Activated naive CD8-positive, alpha-beta T cell treated with anti-CD3 and anti-CD28 coated beads, Interleukin-2, amount 50 U/mL, for 24 hours (primary cell): ENCODE data around the gene CLIP2.
"Not testable (repeated sequence)": the region's sequence is repeated elsewhere in the genome, so short reads cannot be mapped to it uniquely, and the experiment has no call there.

ENCODE experiments used
- ATAC-seq: fragments of 150-1000 bp; cut with Tn5 transposase; one replicate; pipeline ENCODE4 v1.10.0; 2021
- DNase-seq: peaks from one replicate; pipeline ENCODE4 v3.0.0; 2021
- H3K27ac Mint-ChIP-seq: one replicate; pipeline ENCODE4 v1.8.0; 2021; ENCODE audit warnings: mild to moderate bottlenecking, mixed read lengths
- H3K27me3 Mint-ChIP-seq: one replicate; pipeline ENCODE4 v1.8.0; 2021; ENCODE audit warnings: mixed read lengths
- H3K36me3 Mint-ChIP-seq: one replicate; pipeline ENCODE4 v1.8.0; 2021; ENCODE audit warnings: low read depth, mixed read lengths
- H3K4me1 Mint-ChIP-seq: one replicate; pipeline ENCODE4 v1.8.0; 2021; ENCODE audit warnings: mixed read lengths
- H3K4me3 Mint-ChIP-seq: one replicate; pipeline ENCODE4 v1.8.0; 2021; ENCODE audit warnings: mild to moderate bottlenecking, moderate library complexity, mixed read lengths
- H3K9me3 Mint-ChIP-seq: one replicate; pipeline ENCODE4 v1.8.0; 2021; ENCODE audit warnings: mixed read lengths

CLIP2 gene

GRCh38 chr7:74376256-74377036 lies 87.2 kb downstream of the CLIP2 start:
- Mint-ChIP-seq H3K4me1 (no peaks in the 10 kb centered on the region), H3K9me3 (no peaks in the 10 kb centered on the region), H3K4me3 (no peak overlapping the region), H3K27ac (no peak overlapping the region), H3K27me3 (no peaks in the 10 kb centered on the region), H3K36me3 (no peaks in the 10 kb centered on the region)
- ATAC-seq (no peak), DNase-seq (no peak)

GRCh38 chr7:74379938-74380337 lies 90.7 kb downstream of the CLIP2 start:
- ATAC-seq (no peak), DNase-seq (no peak)
- no peaks in the 10 kb centered on the region for H3K36me3 Mint-ChIP-seq
- H3K9me3 Mint-ChIP-seq: no peaks in the 10 kb centered on the region
- H3K4me1 Mint-ChIP-seq: no peaks in the 10 kb centered on the region
- no peak overlapping the region for H3K4me3 Mint-ChIP-seq
- no peaks in the 10 kb centered on the region for H3K27me3 Mint-ChIP-seq
- no peak overlapping the region for H3K27ac Mint-ChIP-seq

DNA sequence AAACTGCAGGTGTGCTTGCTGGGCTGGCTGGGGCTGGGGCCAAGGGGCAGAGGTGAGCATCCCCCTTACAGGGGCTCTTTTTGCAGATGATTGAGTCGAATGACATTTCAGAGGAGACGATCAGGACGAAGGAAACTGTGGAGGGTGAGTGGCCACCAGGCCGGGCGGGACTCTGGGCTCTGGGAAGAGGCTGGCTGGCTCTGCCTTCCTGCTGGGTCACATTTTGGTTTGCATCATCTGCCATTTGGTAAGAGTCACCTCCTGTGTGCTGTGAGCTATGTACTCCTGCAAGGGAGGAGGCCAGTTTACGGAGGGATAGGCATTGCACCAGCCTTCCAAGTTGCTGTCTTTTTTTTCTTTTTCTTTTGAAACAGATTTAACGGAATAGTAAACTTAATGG lies 91.5 kb downstream of the CLIP2 start:
- ATAC-seq (no peak), DNase-seq (no peak)
- Mint-ChIP-seq H3K4me1 (no peaks in the 10 kb centered on the region), H3K9me3 (no peaks in the 10 kb centered on the region), H3K27me3 (no peaks in the 10 kb centered on the region), H3K4me3 (no peak overlapping the region), H3K27ac (no peak overlapping the region), H3K36me3 (no peaks in the 10 kb centered on the region)

GRCh38 chr7:74384086-74384485 lies 94.9 kb downstream of the CLIP2 start:
- H3K9me3 Mint-ChIP-seq, H3K4me1 Mint-ChIP-seq, H3K36me3 Mint-ChIP-seq, ATAC-seq, H3K27ac Mint-ChIP-seq, DNase-seq, H3K27me3 Mint-ChIP-seq, H3K4me3 Mint-ChIP-seq: not testable (repeated sequence)

DNA sequence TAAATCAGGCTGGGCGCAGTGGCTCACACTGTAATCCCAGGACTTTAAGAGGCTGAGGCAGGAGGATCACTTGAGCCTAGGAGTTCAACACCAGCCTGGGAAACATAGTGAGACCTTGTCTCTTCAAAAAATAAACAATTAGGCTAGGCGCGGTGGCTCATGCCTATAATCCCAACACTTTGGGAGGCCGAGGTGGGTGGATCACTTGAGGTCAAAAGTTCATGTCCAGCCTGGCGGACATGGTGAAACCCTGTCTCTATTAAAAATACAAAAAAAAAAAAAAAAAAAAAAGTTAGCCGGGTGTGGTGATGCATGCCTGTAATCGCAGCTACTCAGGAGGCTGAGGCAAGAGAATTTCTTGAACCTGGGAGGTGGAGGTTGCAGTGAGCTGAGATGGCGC lies 95.6 kb downstream of the CLIP2 start:
- not testable (repeated sequence) for ATAC-seq, H3K4me3 Mint-ChIP-seq, H3K36me3 Mint-ChIP-seq, H3K27ac Mint-ChIP-seq, DNase-seq, H3K9me3 Mint-ChIP-seq, H3K27me3 Mint-ChIP-seq, H3K4me1 Mint-ChIP-seq

DNA sequence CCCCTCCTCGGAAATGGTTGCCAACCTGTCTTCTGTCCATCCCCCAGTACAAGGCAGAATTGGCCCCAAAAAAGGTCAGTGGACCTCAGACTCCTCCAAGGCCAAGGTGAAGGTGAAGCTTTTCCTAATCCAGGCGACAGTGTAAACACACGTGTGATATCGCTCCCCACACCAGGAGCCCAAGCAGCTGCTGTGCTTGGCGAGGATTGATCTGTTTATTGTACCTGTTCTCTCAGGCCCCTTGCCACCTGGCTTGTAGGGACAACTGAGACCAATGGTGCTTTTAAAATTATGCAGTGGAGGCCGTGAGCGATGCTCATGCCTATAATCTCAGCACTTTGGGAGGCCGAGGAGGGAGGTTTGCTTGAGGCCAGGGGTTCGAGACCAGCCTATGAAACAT lies 98.4 kb downstream of the CLIP2 start:
- Mint-ChIP-seq H3K27ac (no peak overlapping the region), H3K4me1 (no peaks in the 10 kb centered on the region)
- ATAC-seq: no peak

DNA sequence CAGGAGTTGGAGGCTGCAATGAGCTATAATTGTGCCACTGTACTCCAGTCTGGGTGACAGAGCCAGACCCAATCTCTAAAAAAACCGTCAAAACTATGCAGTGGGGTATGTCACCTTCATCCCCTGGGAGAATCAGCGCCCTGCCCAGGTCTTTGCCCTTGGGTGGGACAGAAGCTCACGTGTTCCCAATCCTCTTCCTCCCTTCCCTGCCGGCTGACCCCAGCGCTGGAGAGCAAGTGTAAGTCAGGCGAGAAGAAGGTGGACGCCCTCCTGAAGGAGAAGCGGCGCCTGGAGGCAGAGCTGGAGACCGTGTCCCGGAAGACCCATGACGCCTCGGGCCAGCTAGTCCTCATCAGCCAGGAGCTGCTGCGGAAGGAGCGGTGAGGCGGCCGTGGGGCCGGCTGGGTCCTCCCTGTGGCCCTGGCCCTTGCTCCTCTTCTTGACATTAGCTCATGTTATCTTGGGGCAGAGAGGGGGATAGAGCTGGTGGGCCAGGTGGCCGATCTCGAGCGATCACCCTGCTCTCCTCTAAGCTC lies 99.7 kb downstream of the CLIP2 start:
- no peak for DNase-seq
- H3K36me3 Mint-ChIP-seq: no peaks in the 10 kb centered on the region
- H3K9me3 Mint-ChIP-seq: no peaks in the 10 kb centered on the region

More for the DNA sequence above, 98.4 kb downstream of the CLIP2 start:
- no peaks in the 10 kb centered on the region for H3K27me3 Mint-ChIP-seq
- no peaks in the 10 kb centered on the region for H3K9me3 Mint-ChIP-seq
- H3K36me3 Mint-ChIP-seq: no peaks in the 10 kb centered on the region
- no peak for DNase-seq
- no peak overlapping the region for H3K4me3 Mint-ChIP-seq

GRCh38 chr7:74393722-74394121 lies 104.5 kb downstream of the CLIP2 start:
- H3K27ac Mint-ChIP-seq, H3K9me3 Mint-ChIP-seq, ATAC-seq, H3K27me3 Mint-ChIP-seq, DNase-seq, H3K36me3 Mint-ChIP-seq, H3K4me3 Mint-ChIP-seq, H3K4me1 Mint-ChIP-seq: not testable (repeated sequence)

More for the DNA sequence above, 99.7 kb downstream of the CLIP2 start:
- no peak overlapping the region for H3K27ac Mint-ChIP-seq
- H3K27me3 Mint-ChIP-seq: no peaks in the 10 kb centered on the region
- H3K4me1 Mint-ChIP-seq: no peaks in the 10 kb centered on the region
- no peak overlapping the region for H3K4me3 Mint-ChIP-seq
- ATAC-seq: no peak

- not testable (repeated sequence) for ATAC-seq, H3K9me3 Mint-ChIP-seq, DNase-seq, H3K36me3 Mint-ChIP-seq, H3K27ac Mint-ChIP-seq, H3K4me1 Mint-ChIP-seq, H3K4me3 Mint-ChIP-seq, H3K27me3 Mint-ChIP-seq
Observed at GRCh38 chr7:74394601-74395000, 105.4 kb downstream of the CLIP2 start.

DNA sequence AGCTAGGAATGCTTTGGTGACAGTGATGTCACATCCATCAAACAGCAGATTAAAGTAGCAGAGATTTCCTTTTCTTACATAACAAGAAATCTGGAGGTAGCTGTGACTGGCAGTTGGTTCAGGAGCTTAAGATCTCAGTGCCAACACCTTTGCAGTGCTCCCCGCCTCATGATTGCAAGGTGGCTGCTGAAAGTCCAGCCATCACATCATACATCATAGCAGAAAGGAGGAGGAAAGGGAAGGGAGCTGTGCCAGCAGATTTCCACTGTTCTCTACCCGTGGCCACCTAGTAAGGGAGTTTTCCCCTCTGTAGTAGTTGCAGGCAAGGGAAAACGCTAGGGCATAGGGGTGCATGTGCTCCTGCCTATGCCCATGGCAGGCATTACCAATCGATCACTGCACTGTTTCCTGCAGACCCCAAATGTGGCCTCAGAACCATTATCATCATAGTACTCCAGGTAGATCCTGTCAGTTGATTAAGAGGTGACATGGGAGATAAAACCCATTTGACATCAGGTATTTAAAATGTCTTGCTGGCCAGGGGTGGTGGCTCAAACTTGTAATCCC lies 106.6 kb downstream of the CLIP2 start:
- DNase-seq (no peak), ATAC-seq (no peak)
- H3K9me3 Mint-ChIP-seq: no peaks in the 10 kb centered on the region
- no peak overlapping the region for H3K4me3 Mint-ChIP-seq
- H3K27ac Mint-ChIP-seq: no peak overlapping the region
- no peaks in the 10 kb centered on the region for H3K27me3 Mint-ChIP-seq
- no peaks in the 10 kb centered on the region for H3K36me3 Mint-ChIP-seq
- H3K4me1 Mint-ChIP-seq: no peaks in the 10 kb centered on the region

GRCh38 chr7:74396993-74397392 lies 107.8 kb downstream of the CLIP2 start:
- Mint-ChIP-seq H3K27ac (no peak overlapping the region), H3K27me3 (no peaks in the 10 kb centered on the region), H3K36me3 (no peaks in the 10 kb centered on the region), H3K4me1 (no peaks in the 10 kb centered on the region), H3K9me3 (no peaks in the 10 kb centered on the region), H3K4me3 (no peak overlapping the region)
- ATAC-seq (no peak), DNase-seq (no peak)

DNA sequence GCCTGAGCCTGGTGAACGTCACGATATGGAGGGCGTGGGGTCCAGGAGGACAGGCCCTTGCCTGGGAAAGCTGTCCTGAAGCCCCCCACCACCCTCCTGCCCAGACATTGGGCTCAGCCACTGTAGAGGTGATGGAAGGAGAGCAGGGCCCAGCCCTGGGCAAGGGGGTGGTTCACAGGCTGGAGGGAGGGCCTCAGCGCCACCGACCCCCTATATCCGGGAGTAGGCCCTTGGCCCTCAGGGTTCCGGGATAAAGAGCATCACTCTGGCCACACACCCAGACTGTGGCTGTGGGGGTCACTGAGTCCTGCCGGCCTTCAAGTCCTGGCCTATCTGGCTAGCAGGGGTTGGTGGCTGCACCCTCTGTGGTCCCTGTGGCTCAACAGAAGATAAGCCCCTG lies 109.2 kb downstream of the CLIP2 start:
- DNase-seq: no peak
- no peak for ATAC-seq
- Mint-ChIP-seq H3K27me3 (no peaks in the 10 kb centered on the region), H3K4me1 (no peaks in the 10 kb centered on the region), H3K36me3 (no peaks in the 10 kb centered on the region), H3K4me3 (no peak overlapping the region), H3K27ac (no peak overlapping the region), H3K9me3 (no peaks in the 10 kb centered on the region)

GRCh38 chr7:74399006-74399405 lies 109.8 kb downstream of the CLIP2 start:
- Mint-ChIP-seq H3K36me3 (no peaks in the 10 kb centered on the region), H3K4me3 (no peak overlapping the region), H3K9me3 (no peaks in the 10 kb centered on the region), H3K27me3 (no peaks in the 10 kb centered on the region), H3K27ac (no peak overlapping the region), H3K4me1 (no peaks in the 10 kb centered on the region)
- ATAC-seq (no peak), DNase-seq (no peak)

DNA sequence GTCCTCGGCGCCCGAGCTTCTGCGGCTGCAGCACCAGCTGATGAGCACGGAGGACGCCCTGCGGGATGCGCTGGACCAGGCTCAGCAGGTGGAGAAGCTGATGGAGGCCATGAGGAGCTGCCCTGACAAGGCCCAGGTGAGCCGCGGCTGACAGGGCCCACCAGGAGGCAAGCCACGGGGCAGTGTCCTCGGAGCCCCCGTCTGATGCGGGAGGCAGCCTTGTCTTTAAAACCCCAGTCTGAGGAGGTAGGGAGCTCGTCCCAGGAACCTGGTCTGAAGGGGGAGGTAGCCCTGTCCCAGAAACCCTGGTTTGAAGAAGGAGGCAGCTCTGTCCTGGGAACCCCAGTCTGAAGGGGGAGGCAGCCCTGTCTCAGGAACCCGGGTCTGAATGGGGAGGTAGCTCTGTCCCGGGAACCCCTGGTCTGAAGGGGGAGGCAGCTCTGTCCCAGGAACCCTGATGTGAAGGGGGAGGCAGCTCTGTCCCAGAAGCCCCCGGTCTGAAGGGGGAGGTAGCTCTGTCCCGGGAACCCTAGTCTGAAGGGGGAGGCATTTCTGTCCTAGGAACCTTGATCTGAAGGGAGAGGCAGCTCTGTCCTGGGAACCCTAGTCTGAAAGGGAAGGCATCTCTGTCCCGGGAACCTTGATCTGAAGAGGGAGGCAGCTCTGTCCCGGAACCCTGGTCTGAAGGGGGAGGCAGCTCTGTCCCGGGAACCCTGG lies 111.4 kb downstream of the CLIP2 start:
- DNase-seq (no peak), ATAC-seq (no peak)
- Mint-ChIP-seq H3K4me3 (no peak overlapping the region), H3K27me3 (no peaks in the 10 kb centered on the region), H3K9me3 (no peaks in the 10 kb centered on the region), H3K27ac (no peak overlapping the region), H3K36me3 (no peaks in the 10 kb centered on the region), H3K4me1 (no peaks in the 10 kb centered on the region)
